ENCODE data around the gene ARHGAP6. TPM values are rescaled to one million over a fixed set of nuclear protein-coding genes. Genes with fewer than 3 reads are reported as not detected.

ARHGAP6 gene
- total RNA-seq, 1 donor from 2014 or later, result not detected

DNA sequence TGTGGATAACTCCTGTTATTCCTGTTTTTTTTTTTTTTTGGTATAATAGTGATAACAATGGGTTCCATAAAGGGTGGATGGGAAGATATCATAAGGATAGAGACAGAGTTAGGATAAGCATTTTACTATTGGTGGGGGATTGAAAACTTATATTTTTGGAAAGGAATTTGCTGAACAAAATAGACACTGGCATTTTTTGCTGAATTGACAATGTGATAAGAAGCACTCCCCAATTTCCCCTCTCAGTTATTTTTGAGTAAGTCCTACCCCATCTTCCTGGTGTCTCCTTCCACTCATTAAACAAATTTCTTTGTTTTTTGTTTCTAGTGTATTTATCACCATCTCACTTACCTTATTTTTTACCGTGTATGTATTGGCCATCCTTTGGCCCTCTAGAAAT lies 316.7 kb downstream of the ARHGAP6 start:
- intact Hi-C loops (cut with micrococcal nuclease), result no loop called here
- Mint-ChIP-seq H3K4me1 (ENCODE audit: low read depth) (peaks cover 4% of the 10 kb centered on the region), H3K9me3 (no peaks in the 10 kb centered on the region), H3K36me3 (ENCODE audit: low read depth) (no peaks in the 10 kb centered on the region), H3K4me3 (ENCODE audit: low read depth) (no peak overlapping the region), H3K27ac (no peak overlapping the region), H3K27me3 (ENCODE audit: low read depth) (no peaks in the 10 kb centered on the region)
- no peak for DNase-seq (ENCODE audit: low spot score)

DNA sequence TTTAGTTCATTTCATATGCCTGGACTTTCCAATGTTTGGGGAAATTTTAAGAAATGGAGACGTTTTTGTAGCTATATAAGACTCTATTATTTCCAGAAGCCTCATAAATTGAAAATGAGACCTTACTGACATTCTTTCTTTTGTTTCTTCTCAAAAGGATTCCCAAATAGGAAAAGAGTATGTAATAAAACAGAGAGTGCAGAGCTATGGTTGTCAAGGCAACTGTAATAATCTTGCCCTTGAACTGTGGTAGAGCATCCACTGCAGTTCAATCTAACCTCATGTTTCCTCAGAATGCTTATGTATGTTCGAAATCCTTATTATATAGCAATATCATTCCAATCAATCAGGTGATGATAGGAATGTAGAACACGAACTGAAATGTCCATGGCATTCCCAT lies 318.4 kb downstream of the ARHGAP6 start:
- Mint-ChIP-seq H3K4me1 (ENCODE audit: low read depth) (peaks cover 4% of the 10 kb centered on the region), H3K27me3 (ENCODE audit: low read depth) (no peaks in the 10 kb centered on the region)

DNA sequence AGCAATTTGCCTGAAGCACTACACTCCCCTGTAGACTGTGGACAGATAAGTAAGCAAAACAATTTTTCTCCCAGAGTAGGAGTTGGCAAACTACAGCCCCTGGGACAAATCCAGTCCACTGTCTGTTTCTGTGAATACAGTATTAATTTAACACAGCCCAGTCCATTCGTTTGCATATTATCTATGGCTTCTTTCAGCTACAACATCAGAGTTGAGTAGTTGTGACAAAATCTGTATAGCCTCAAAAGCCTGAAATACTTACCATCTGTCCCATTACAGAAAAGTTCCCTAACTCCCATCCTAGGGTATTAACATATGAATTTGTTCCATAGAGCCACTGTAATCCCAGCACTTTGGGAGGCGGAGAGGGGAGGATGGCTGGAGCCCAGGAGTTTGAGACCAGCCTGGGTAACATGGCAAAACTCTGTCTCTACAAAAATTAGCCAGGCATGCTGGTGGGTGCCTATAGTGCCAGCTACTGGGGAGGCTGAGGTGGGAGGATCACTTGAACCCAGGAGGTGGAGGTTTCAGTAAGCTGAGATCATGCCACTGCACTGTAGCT lies 319.5 kb downstream of the ARHGAP6 start:
- intact Hi-C loops (cut with micrococcal nuclease), result no loop called here
- no peak overlapping the region for H3K4me3 Mint-ChIP-seq (ENCODE audit: low read depth)
- H3K36me3 Mint-ChIP-seq (ENCODE audit: low read depth), result no peaks in the 10 kb centered on the region
- no peak for DNase-seq (ENCODE audit: low spot score)
- H3K27me3 Mint-ChIP-seq (ENCODE audit: low read depth), result no peaks in the 10 kb centered on the region
- no peaks in the 10 kb centered on the region for H3K9me3 Mint-ChIP-seq
- H3K4me1 Mint-ChIP-seq (ENCODE audit: low read depth), result peaks cover 6% of the 10 kb centered on the region
- H3K27ac Mint-ChIP-seq, result no peak overlapping the region

More for the DNA sequence above, 318.4 kb downstream of the ARHGAP6 start:
- no peaks in the 10 kb centered on the region for H3K9me3 Mint-ChIP-seq
- no peak overlapping the region for H3K4me3 Mint-ChIP-seq (ENCODE audit: low read depth)
- intact Hi-C loops (cut with micrococcal nuclease), result no loop called here
- no peaks in the 10 kb centered on the region for H3K36me3 Mint-ChIP-seq (ENCODE audit: low read depth)
- H3K27ac Mint-ChIP-seq, result no peak overlapping the region
- DNase-seq (ENCODE audit: low spot score), result no peak

DNA sequence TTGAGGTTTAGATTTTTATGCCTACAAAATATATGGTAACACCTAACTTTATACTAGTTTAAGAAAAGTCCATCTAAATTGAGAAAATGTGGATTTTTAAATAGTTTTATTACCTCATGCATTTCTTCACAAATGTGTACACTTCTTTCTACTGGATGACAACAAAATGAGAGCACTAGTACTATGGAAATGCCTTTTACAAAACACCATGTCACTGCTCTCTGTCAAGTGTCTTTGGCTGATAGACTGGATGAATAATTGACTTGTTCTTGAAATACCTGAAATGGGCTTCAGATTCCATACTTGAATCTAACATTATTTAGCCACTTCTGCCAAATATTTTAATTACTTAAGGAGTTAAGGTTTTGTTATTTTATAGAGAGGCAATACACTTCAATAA lies 323.0 kb downstream of the ARHGAP6 start:
- H3K9me3 Mint-ChIP-seq, result no peaks in the 10 kb centered on the region
- H3K36me3 Mint-ChIP-seq (ENCODE audit: low read depth), result no peaks in the 10 kb centered on the region
- no peaks in the 10 kb centered on the region for H3K27me3 Mint-ChIP-seq (ENCODE audit: low read depth)
- H3K4me3 Mint-ChIP-seq (ENCODE audit: low read depth), result no peak overlapping the region
- intact Hi-C loops (cut with micrococcal nuclease), result no loop called here
- no peak overlapping the region for H3K27ac Mint-ChIP-seq
- DNase-seq (ENCODE audit: low spot score), result no peak
- H3K4me1 Mint-ChIP-seq (ENCODE audit: low read depth), result peaks cover 5% of the 10 kb centered on the region

DNA sequence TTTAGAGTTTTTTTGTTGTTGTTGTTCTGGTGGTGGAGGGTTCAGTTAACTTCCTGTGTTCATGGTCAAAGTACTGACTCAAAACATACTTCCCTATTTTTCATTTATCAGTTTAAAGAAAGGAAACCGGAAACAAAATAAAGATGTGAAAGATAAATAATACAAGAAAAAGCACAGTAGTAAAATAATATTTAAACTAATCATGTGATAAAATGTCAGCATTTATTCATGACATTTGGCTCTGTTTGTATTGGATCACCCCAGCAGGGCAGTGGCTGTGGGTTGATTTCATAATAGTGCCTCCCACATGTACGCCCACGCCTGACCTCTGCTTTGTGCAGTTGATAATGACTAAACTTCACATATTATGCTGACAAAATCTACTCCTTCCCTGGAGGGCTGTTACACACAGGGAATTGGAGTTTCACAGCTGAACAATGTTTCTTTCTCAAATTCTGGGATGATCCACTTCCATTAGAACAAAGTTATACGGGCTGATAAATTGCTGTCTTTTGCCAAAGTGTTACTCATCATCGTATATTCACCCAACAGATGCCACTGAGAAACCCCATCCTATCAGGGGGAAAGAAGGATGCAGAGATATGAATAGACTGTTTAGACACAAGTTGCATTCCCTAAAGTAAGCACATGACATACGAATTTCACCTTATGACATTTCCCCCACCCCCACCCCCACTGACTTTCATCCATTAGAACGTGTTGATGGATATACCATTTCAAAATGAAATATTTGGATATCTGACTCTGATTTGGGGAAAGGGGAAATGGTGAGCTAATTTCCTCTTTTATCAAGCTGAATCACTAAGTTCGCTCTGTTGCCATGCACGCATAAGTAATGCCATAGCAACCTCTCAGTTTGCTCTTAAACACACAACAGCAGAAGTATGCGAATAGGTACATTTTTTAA lies 324.2 kb downstream of the ARHGAP6 start:
- DNase-seq (ENCODE audit: low spot score), result no peak
- H3K36me3 Mint-ChIP-seq (ENCODE audit: low read depth), result no peaks in the 10 kb centered on the region
- H3K27me3 Mint-ChIP-seq (ENCODE audit: low read depth), result no peaks in the 10 kb centered on the region
- H3K9me3 Mint-ChIP-seq, result no peaks in the 10 kb centered on the region
- H3K4me3 Mint-ChIP-seq (ENCODE audit: low read depth), result no peak overlapping the region
- intact Hi-C loops (cut with micrococcal nuclease), result no loop called here
- no peak overlapping the region for H3K27ac Mint-ChIP-seq
- peaks cover 5% of the 10 kb centered on the region for H3K4me1 Mint-ChIP-seq (ENCODE audit: low read depth)

DNA sequence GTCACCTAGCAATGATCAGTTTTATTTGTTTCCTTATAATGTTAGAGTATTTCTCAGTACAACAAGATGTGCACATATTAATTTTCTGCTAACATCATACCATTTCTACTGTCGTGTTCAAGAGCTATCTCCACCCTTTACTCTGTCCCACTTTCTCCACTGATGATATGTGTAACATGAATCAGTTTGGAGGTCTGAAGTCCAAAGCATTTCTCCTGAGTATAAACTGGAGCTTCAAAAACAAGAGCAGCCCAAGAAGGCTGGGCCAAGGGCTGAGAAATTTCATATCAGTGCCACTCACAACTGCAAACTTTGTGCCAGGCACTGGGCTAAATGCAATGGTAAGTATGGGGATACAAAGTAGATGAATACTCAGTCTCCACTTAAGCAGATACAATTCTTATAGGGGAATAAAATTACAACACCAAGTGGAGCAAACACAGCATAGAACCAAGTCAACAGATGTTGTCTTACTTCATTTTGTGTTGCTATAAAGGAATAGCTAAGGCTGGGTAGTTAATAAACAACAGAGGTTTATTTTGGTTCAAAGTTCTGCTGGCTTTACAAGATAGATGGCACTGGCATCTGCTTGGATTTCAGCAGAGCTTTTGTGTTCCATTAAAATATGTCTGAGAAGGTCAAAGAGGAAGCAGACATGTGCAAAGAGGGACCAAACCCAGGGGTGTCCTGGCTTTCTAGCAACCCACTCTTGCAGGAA lies 328.3 kb downstream of the ARHGAP6 start:
- Mint-ChIP-seq H3K4me3 (ENCODE audit: low read depth) (no peak overlapping the region), H3K4me1 (ENCODE audit: low read depth) (peaks cover 5% of the 10 kb centered on the region), H3K27me3 (ENCODE audit: low read depth) (no peaks in the 10 kb centered on the region), H3K27ac (no peak overlapping the region), H3K9me3 (no peaks in the 10 kb centered on the region), H3K36me3 (ENCODE audit: low read depth) (no peaks in the 10 kb centered on the region)
- no peak for DNase-seq (ENCODE audit: low spot score)
- intact Hi-C loops (cut with micrococcal nuclease), result no loop called here

DNA sequence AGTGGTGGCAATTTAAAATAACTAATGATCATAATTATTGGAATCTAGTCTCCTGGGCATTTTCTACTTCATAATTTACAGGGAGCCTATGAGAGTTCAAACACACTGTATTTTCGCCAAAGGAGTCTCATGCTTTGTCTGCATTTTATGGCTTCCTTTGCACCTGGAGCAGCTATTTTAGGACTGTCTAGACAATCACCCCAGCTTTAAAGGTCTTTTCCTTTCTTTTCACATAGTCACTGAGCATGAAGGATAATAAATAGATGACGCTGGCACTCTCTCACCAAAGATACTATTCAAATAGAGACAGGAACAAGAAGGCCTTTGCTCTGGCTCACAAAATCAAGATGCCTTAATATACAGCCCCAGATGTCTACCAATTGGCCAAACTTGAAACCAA lies 329.5 kb downstream of the ARHGAP6 start:
- Mint-ChIP-seq H3K9me3 (no peaks in the 10 kb centered on the region), H3K36me3 (ENCODE audit: low read depth) (no peaks in the 10 kb centered on the region), H3K27me3 (ENCODE audit: low read depth) (no peaks in the 10 kb centered on the region), H3K27ac (no peak overlapping the region), H3K4me3 (ENCODE audit: low read depth) (no peak overlapping the region), H3K4me1 (ENCODE audit: low read depth) (peaks cover 2% of the 10 kb centered on the region)
- intact Hi-C loops (cut with micrococcal nuclease), result no loop called here
- DNase-seq (ENCODE audit: low spot score), result no peak

DNA sequence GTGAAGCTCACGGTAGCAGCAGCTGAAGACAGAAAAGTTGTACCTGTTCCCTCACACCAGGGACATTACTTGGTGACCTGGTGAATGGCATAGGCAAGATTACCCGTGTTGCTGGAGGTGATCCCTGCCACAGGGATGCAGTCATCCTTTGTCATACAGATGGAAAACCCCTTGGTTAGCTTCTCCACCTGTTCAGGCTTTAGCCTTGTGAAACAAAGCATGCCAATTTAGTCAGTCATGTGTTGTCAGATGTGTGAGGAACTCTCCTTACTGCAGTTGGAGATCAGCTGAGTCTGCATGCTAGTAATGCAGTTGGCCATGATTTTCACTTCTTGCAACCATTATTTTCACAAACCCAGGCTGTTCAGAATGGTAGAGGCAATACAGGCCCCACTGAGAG lies 331.6 kb downstream of the ARHGAP6 start:
- no peak for DNase-seq (ENCODE audit: low spot score)
- H3K36me3 Mint-ChIP-seq (ENCODE audit: low read depth), result no peaks in the 10 kb centered on the region
- H3K27ac Mint-ChIP-seq, result no peak overlapping the region
- H3K4me3 Mint-ChIP-seq (ENCODE audit: low read depth), result no peak overlapping the region
- no peaks in the 10 kb centered on the region for H3K27me3 Mint-ChIP-seq (ENCODE audit: low read depth)
- no peaks in the 10 kb centered on the region for H3K4me1 Mint-ChIP-seq (ENCODE audit: low read depth)
- H3K9me3 Mint-ChIP-seq, result no peaks in the 10 kb centered on the region
- intact Hi-C loops (cut with micrococcal nuclease), result no loop called here

DNA sequence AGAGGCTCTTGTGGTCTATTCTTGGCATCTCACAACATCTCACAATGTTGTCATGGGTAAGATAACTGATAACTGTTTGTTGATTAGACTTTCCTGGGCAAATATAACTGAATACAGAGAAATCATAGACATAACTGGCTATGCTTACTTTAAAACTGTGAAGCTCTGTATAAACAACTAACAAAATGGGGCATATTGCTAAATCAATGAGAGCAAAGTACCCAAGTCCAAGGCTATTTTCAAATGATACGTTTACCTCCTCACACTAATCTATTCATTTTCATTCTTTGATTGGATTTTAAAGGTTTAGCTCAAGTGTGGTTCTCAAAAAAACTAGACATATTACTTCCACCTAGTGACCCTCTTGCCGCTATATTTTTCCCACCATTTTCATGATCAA lies 333.9 kb downstream of the ARHGAP6 start:
- no peaks in the 10 kb centered on the region for H3K9me3 Mint-ChIP-seq
- H3K27ac Mint-ChIP-seq, result no peak overlapping the region
- DNase-seq (ENCODE audit: low spot score), result no peak
- intact Hi-C loops (cut with micrococcal nuclease), result no loop called here
- no peak overlapping the region for H3K4me3 Mint-ChIP-seq (ENCODE audit: low read depth)
- H3K27me3 Mint-ChIP-seq (ENCODE audit: low read depth), result no peaks in the 10 kb centered on the region
- H3K36me3 Mint-ChIP-seq (ENCODE audit: low read depth), result no peaks in the 10 kb centered on the region
- no peaks in the 10 kb centered on the region for H3K4me1 Mint-ChIP-seq (ENCODE audit: low read depth)

DNA sequence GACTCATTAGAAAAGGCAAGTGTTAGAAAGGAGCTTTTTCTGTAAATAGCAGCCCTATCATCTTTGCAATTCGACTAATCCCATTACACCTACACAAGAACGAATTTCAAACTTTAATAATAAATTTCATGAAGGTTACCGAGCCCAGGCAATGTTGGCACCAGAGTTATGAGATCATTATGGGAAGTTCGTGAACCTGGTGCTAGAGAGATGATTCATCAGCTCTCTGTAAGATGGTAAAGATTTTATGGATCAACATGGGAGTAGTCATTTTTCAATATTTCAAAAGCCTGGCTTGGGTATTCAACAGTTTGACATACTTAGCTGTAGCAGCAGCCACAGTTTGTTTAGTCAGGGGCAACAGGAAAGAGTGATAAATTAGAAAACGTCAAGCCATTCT lies 336.7 kb downstream of the ARHGAP6 start:
- Mint-ChIP-seq H3K27ac (no peak overlapping the region), H3K27me3 (ENCODE audit: low read depth) (no peaks in the 10 kb centered on the region), H3K9me3 (no peaks in the 10 kb centered on the region), H3K36me3 (ENCODE audit: low read depth) (no peaks in the 10 kb centered on the region), H3K4me3 (ENCODE audit: low read depth) (no peak overlapping the region), H3K4me1 (ENCODE audit: low read depth) (no peaks in the 10 kb centered on the region)
- DNase-seq (ENCODE audit: low spot score), result no peak
- intact Hi-C loops (cut with micrococcal nuclease), result no loop called here

DNA sequence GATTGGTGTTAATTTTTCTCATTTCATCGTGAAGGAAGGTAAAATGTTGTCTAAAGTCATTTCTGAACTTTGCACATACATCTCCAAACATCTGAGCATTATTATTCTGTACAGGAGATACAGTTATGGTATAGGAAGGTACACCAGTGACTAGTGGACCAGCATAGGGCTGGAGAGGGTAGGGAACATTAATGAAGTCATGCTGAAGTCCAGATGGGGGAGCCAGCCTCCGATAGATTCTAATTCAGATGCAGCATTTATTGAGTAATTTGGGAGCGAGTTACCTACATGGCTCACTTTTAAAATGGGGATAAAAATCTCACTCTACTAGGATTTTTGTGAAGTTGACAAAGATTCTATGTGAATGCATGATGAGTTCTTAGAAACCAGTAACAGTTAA lies 337.6 kb downstream of the ARHGAP6 start:
- H3K27me3 Mint-ChIP-seq (ENCODE audit: low read depth), result no peaks in the 10 kb centered on the region
- H3K27ac Mint-ChIP-seq, result no peak overlapping the region
- no peak overlapping the region for H3K4me3 Mint-ChIP-seq (ENCODE audit: low read depth)
- intact Hi-C loops (cut with micrococcal nuclease), result no loop called here
- no peaks in the 10 kb centered on the region for H3K36me3 Mint-ChIP-seq (ENCODE audit: low read depth)
- H3K4me1 Mint-ChIP-seq (ENCODE audit: low read depth), result no peaks in the 10 kb centered on the region
- H3K9me3 Mint-ChIP-seq, result no peaks in the 10 kb centered on the region
- no peak for DNase-seq (ENCODE audit: low spot score)

DNA sequence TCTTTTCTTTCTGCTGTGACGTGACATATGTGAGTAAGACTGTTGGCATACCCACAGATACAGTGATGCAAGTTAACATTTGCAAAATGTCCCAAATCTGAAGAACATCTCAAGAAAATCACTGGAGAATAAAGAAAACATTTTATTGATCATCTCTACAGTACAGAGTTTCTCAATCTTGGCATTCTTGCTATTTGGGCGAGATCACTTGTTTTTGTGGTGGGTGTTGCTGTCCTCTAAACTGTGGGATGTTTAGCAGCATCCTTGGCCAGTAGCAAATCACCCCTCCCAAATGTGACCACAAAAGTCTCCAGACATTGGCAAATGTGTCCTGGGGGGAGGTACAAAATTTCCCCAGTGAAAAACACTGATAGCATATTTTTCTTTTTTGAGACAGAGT lies 343.7 kb downstream of the ARHGAP6 start:
- Mint-ChIP-seq H3K4me1 (ENCODE audit: low read depth) (no peaks in the 10 kb centered on the region), H3K36me3 (ENCODE audit: low read depth) (no peaks in the 10 kb centered on the region), H3K27ac (no peak overlapping the region), H3K9me3 (no peaks in the 10 kb centered on the region), H3K4me3 (ENCODE audit: low read depth) (no peak overlapping the region), H3K27me3 (ENCODE audit: low read depth) (no peaks in the 10 kb centered on the region)
- no peak for DNase-seq (ENCODE audit: low spot score)
- intact Hi-C loops (cut with micrococcal nuclease), result no loop called here

Data from activated T-helper 2 cell treated with anti-CD3 and anti-CD28 coated beads, Interferon-gamma antibody, Interleukin-2, Interleukin-4, amounts not matched to agents 10 μg/mL and 5 μg/mL and 100 μg/mL, durations not matched to agents 14 hours and 24 hours and 36 hours (primary cell).